Body of pancreas (tissue), 4 donors: ENCODE measurements around the gene TOP1.

ENCODE experiments used
- CTCF ChIP-seq, 7 experiments: fragments of 450-650 bp in 4 of 7; fragments of 200-600 bp in 3 of 7; sonication (generic) in 3 of 7; IDR thresholded peaks; one replicate each; pipeline ENCODE4 v1.5.1; 2016 to 2019; ENCODE audit warnings: antibody characterized with exemption in 7 of 7
- POLR2A ChIP-seq, 3 donors: fragments of 450-650 bp; IDR thresholded peaks; one replicate each; pipeline ENCODE4 v1.6.1; 2016; ENCODE audit warnings: antibody characterized with exemption in 3 of 3, mild to moderate bottlenecking in 2 of 3

GRCh38 chr20:41091927-41092326 is 63.3 kb downstream of the TOP1 start:
- TF ChIP-seq CTCF (IDR thresholded peaks at IDR 0.05) (no peak), POLR2A (IDR thresholded peaks at IDR 0.05) (no peak)
